CD4-positive, alpha-beta T cell treated with Interleukin-17A for 1 hour (primary cell): ENCODE data around the gene FYB1.

Experiments used
- DNase-seq: peaks from one replicate; pipeline ENCODE4 v3.0.0-alpha.2; 2020

The FYB1 gene

GRCh38 chr5:39116344-39117170 lies 102.8 kb downstream of the FYB1 start:
- no peak for DNase-seq

GRCh38 chr5:39115644-39116343 lies 103.6 kb downstream of the FYB1 start:
- no peak for DNase-seq

- no peak for DNase-seq
Measured at GRCh38 chr5:39114155-39114554, 105.2 kb downstream of the FYB1 start.

- no peak for DNase-seq
Measured at GRCh38 chr5:39113354-39113953, 105.9 kb downstream of the FYB1 start.

- DNase-seq: no peak
Measured at GRCh38 chr5:39109606-39110005, 109.8 kb downstream of the FYB1 start.

- DNase-seq: no peak
Measured at GRCh38 chr5:39108987-39109386, 110.4 kb downstream of the FYB1 start.

GRCh38 chr5:39107350-39107749 lies 112.0 kb downstream of the FYB1 start:
- DNase-seq: no peak

- no peak for DNase-seq
Measured at GRCh38 chr5:39106322-39106721, 113.0 kb downstream of the FYB1 start.

GRCh38 chr5:39104221-39104620 lies 115.1 kb downstream of the FYB1 start:
- no peak for DNase-seq

- DNase-seq: no peak
Measured at GRCh38 chr5:39102684-39103155, 116.6 kb downstream of the FYB1 start.

GRCh38 chr5:39100851-39101396 lies 118.4 kb downstream of the FYB1 start:
- DNase-seq: no peak

GRCh38 chr5:39100301-39100850 lies 119.0 kb downstream of the FYB1 start:
- no peak for DNase-seq

GRCh38 chr5:39099831-39100230 lies 119.5 kb downstream of the FYB1 start:
- no peak for DNase-seq

- no peak for DNase-seq
Measured at GRCh38 chr5:39093352-39093751, 126.0 kb downstream of the FYB1 start.

GRCh38 chr5:39092581-39093351 lies 126.6 kb downstream of the FYB1 start:
- no peak for DNase-seq

GRCh38 chr5:39091940-39092580 lies 127.3 kb downstream of the FYB1 start:
- no peak for DNase-seq

GRCh38 chr5:39083968-39084367 lies 135.4 kb downstream of the FYB1 start:
- DNase-seq: no peak

- DNase-seq: no peak
Measured at GRCh38 chr5:39082995-39083394, 136.4 kb downstream of the FYB1 start.

- DNase-seq: peak; percentile 68
Measured at GRCh38 chr5:39080597-39081204, 138.7 kb downstream of the FYB1 start.

- no peak for DNase-seq
Measured at GRCh38 chr5:39080168-39080567, 139.2 kb downstream of the FYB1 start.

GRCh38 chr5:39079147-39079546 lies 140.2 kb downstream of the FYB1 start:
- DNase-seq: no peak
